GM12872 (cell line): ENCODE measurements around the gene CARD9.

Source experiments
- TF ChIP-seq, protein P1 (sequence below): IDR thresholded peaks from 3 replicates; pipeline ENCODE4 v1.5.1; 2011; ENCODE audit warnings: low read depth, mild to moderate bottlenecking, low read length, moderate library complexity; ENCODE audit not compliant: insufficient read depth

CARD9 gene

DNA sequence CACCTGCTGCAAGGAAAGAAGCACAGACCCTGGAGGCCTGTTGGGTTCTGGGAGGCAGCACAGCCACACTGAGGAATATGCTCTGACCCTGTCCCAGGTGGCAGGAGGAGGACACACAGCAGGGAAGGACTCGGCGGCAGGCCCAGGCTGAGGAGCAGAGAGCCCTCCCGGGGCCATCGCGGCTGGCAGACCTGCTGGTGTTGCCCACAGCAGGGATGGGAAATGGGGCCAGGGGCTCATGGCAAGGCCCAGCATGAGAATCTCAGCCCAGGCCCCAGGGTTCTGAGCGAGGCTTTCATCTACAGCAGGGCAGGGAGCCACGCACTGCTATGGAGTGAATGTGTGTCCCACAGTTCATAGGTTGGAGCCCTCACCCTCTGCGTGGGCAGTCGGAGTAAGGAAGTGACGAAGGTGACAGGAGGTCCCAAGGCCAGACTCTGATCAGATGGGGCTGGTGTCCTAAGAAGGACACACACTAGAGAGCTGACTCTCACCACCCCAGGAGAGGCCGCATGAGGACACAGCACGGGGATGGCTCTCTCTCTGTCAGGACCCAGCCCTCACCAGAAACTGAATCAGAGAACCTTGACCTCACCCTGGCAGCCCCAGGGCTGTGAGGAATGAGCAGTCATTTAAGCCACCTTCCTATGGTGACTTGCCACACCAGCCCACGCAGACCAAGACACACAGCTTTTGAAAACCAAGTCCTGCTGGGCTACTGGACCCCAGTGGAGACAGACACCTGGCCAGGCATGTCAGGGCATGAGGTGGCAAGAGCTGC lies 56.4 kb downstream of the CARD9 start:
- TF ChIP-seq, protein P1, sequence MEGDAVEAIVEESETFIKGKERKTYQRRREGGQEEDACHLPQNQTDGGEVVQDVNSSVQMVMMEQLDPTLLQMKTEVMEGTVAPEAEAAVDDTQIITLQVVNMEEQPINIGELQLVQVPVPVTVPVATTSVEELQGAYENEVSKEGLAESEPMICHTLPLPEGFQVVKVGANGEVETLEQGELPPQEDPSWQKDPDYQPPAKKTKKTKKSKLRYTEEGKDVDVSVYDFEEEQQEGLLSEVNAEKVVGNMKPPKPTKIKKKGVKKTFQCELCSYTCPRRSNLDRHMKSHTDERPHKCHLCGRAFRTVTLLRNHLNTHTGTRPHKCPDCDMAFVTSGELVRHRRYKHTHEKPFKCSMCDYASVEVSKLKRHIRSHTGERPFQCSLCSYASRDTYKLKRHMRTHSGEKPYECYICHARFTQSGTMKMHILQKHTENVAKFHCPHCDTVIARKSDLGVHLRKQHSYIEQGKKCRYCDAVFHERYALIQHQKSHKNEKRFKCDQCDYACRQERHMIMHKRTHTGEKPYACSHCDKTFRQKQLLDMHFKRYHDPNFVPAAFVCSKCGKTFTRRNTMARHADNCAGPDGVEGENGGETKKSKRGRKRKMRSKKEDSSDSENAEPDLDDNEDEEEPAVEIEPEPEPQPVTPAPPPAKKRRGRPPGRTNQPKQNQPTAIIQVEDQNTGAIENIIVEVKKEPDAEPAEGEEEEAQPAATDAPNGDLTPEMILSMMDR: no peak

GRCh38 chr9:136316271-136316751 lies 57.2 kb downstream of the CARD9 start:
- TF ChIP-seq, protein P1: no peak

DNA sequence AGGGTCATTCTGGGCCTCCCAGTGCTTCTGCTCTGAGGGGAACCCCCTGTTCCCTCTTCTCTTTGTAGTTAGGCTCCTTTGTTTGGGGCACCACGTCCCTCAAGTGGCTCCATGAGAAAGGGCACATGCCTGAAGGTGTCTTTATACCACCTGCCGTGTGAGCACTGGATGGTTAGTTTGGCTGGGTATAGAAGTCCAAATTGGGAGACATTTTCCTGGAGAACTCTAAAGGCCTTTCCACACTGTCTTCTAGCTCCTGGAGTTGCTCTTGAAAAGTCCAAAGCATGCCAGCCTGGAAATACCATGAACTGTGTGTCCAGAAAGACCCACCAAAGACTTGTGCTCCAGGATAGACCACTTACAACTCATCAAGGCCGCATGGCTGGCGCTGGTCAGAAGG lies 58.5 kb downstream of the CARD9 start:
- TF ChIP-seq, protein P1: no peak

- TF ChIP-seq, protein P1: no peak
Measured at GRCh38 chr9:136314056-136314416, 59.4 kb downstream of the CARD9 start.
